GM19397 (cell line): Measurements from ENCODE around the gene FOXO1.

Experiments
- ATAC-seq: cut with Tn5 transposase; IDR thresholded peaks from one replicate; pipeline ENCODE4 v1.9.1; 2021; ENCODE audit warnings: mild to moderate bottlenecking, moderate library complexity; ENCODE audit not compliant: unreplicated experiment

FOXO1 gene

GRCh38 chr13:40517486-40518480 is 148.7 kb downstream of the FOXO1 start:
- ATAC-seq, result peak; percentile 85

DNA sequence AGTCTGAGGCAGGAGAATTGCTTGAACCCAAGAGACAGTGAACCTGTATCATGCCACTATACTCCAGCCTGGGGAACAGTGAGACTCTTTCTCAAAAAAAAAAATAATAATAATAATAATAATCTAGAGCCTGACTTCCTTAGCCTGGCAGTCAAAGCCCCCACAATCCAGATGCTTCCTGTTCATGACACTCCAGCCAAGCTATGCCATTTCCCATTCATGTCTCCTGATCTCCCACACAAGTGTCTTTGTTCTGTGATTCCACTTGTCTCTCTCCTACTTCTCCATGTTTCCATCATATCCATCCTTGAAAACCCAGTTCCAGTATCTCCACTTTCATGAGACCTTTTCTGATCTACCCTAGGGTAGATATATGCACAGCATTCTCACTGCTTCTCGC is 150.7 kb downstream of the FOXO1 start:
- ATAC-seq, result no peak

DNA sequence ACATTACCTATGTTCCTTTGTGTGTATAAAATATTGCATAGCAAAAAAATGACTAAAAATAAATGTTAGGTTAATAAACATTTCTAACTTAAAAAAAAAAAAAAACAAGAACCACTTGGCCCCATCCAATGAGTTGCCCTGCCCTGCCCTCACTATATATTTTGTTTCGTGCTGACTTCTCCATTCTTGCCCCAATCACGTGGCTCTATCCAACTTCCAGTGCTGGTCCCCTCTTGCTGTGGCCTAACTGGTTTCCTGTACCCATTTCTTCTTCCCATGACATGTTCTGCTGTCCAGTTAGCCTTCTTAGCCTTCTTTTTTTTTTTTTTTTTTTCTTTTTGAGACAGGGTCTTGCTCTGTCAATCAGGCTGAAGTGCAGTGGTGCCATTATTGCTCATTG is 151.6 kb downstream of the FOXO1 start:
- no peak for ATAC-seq

DNA sequence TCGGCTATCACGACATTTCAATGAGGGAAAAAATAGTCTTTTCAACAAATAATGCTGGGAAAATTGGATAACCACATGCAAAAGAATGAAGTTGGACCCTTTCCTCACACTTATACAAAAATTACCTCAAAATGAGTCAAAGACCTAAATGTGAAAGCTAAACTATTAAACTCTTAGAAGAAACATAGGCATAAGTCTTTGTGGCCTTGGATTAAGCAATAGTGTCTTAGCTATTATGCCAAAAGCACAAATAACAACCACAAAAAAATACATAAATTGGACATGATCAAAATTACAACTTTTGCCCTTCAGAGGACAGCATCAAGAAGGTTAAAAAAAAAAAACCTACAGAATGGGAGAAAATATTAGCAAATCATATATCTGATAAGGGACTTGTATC is 156.6 kb downstream of the FOXO1 start:
- no peak for ATAC-seq

- no peak for ATAC-seq
Observed at GRCh38 chr13:40508767-40509342, 157.6 kb downstream of the FOXO1 start.

- ATAC-seq, result no peak
Observed at GRCh38 chr13:40508127-40508526, 158.3 kb downstream of the FOXO1 start.

GRCh38 chr13:40506592-40507446 is 159.6 kb downstream of the FOXO1 start:
- ATAC-seq, result no peak
